ES-I3 (cell line): ENCODE data around the gene FGA.

Experiments
- H3K36me3 ChIP-seq: 2 replicates; pipeline ENCODE4 v1.6.1; 2013; ENCODE audit warnings: mild to moderate bottlenecking, low read length, control low read depth, moderate library complexity; ENCODE audit not compliant: insufficient read depth
- H3K4me1 ChIP-seq: 2 replicates; pipeline ENCODE4 v1.6.1; 2013; ENCODE audit warnings: mild to moderate bottlenecking, control low read depth, low read length; ENCODE audit not compliant: insufficient read depth
- H3K9ac ChIP-seq: 2 replicates; pipeline ENCODE4 v1.6.1; 2013; ENCODE audit warnings: low read depth, mild to moderate bottlenecking, low read length, moderate library complexity
- H3K9me3 ChIP-seq: 2 replicates; pipeline ENCODE4 v1.6.1; 2013; ENCODE audit warnings: mild to moderate bottlenecking, low read length, moderate library complexity; ENCODE audit not compliant: control insufficient read depth, insufficient read depth

The FGA gene

GRCh38 chr4:154590329-154591006 is at the start of gene FGA:
Gene FGA (minus strand): TSS chr4:154590742. CDS start chr4:154590687, 55 bp downstream.
- H3K9ac ChIP-seq = no peak within 1 kb of the TSS
- H3K36me3 ChIP-seq = no peaks in the 10 kb centered on the region
- no peaks in the 10 kb centered on the region for H3K9me3 ChIP-seq
- H3K4me1 ChIP-seq = peaks cover 12% of the 10 kb centered on the region; the same call in 1 of the 2 replicates

- no peaks in the 10 kb centered on the region for H3K9me3 ChIP-seq
- H3K36me3 ChIP-seq = no peaks in the 10 kb centered on the region
- H3K9ac ChIP-seq = no peak overlapping the region
- H3K4me1 ChIP-seq = no peaks in the 10 kb centered on the region; the same call in 1 of the 2 replicates
Measured at GRCh38 chr4:154634058-154634457, 43.5 kb upstream of the FGA start.

- Histone ChIP-seq H3K9me3 (no peaks in the 10 kb centered on the region), H3K9ac (no peak overlapping the region), H3K36me3 (no peaks in the 10 kb centered on the region), H3K4me1 (peaks cover 3% of the 10 kb centered on the region; the same call in 1 of the 2 replicates)
Measured at GRCh38 chr4:154631828-154632227, 41.3 kb upstream of the FGA start.

GRCh38 chr4:154630324-154630723 is 39.8 kb upstream of the FGA start:
- Histone ChIP-seq H3K36me3 (no peaks in the 10 kb centered on the region), H3K4me1 (peaks cover 3% of the 10 kb centered on the region; the same call in 1 of the 2 replicates), H3K9me3 (no peaks in the 10 kb centered on the region), H3K9ac (no peak overlapping the region)

GRCh38 chr4:154626793-154627484 is 36.4 kb upstream of the FGA start:
- Histone ChIP-seq H3K9ac (peak overlapping the region; percentile 69), H3K9me3 (no peaks in the 10 kb centered on the region), H3K4me1 (peaks cover 3% of the 10 kb centered on the region; the same call in 1 of the 2 replicates), H3K36me3 (no peaks in the 10 kb centered on the region)

GRCh38 chr4:154625971-154626370 is 35.4 kb upstream of the FGA start:
- H3K4me1 ChIP-seq = peaks cover 3% of the 10 kb centered on the region; the same call in 1 of the 2 replicates

GRCh38 chr4:154623995-154624394 is 33.5 kb upstream of the FGA start:
- Histone ChIP-seq H3K4me1 (peaks cover 3% of the 10 kb centered on the region; the same call in 1 of the 2 replicates), H3K9me3 (no peaks in the 10 kb centered on the region), H3K9ac (no peak overlapping the region), H3K36me3 (no peaks in the 10 kb centered on the region)

More at GRCh38 chr4:154625971-154626370, 35.4 kb upstream of the FGA start:
- H3K9ac ChIP-seq = no peak overlapping the region
- no peaks in the 10 kb centered on the region for H3K9me3 ChIP-seq
- no peaks in the 10 kb centered on the region for H3K36me3 ChIP-seq

- Histone ChIP-seq H3K4me1 (peaks cover 3% of the 10 kb centered on the region; the same call in 1 of the 2 replicates), H3K9ac (no peak overlapping the region), H3K36me3 (no peaks in the 10 kb centered on the region), H3K9me3 (no peaks in the 10 kb centered on the region)
Measured at GRCh38 chr4:154623436-154623835, 32.9 kb upstream of the FGA start.

- H3K4me1 ChIP-seq = peaks cover 3% of the 10 kb centered on the region; the same call in 1 of the 2 replicates
- H3K36me3 ChIP-seq = no peaks in the 10 kb centered on the region
- no peaks in the 10 kb centered on the region for H3K9me3 ChIP-seq
- H3K9ac ChIP-seq = no peak overlapping the region
Measured at GRCh38 chr4:154622598-154622997, 32.1 kb upstream of the FGA start.

- no peaks in the 10 kb centered on the region for H3K36me3 ChIP-seq
Measured at GRCh38 chr4:154620111-154620510, 29.6 kb upstream of the FGA start.

GRCh38 chr4:154618708-154619315 is 28.3 kb upstream of the FGA start:
- Histone ChIP-seq H3K36me3 (no peaks in the 10 kb centered on the region), H3K9me3 (no peaks in the 10 kb centered on the region), H3K9ac (no peak overlapping the region), H3K4me1 (no peaks in the 10 kb centered on the region)

More at GRCh38 chr4:154620111-154620510, 29.6 kb upstream of the FGA start:
- Histone ChIP-seq H3K4me1 (no peaks in the 10 kb centered on the region), H3K9me3 (no peaks in the 10 kb centered on the region), H3K9ac (no peak overlapping the region)

- no peaks in the 10 kb centered on the region for H3K4me1 ChIP-seq
- H3K9ac ChIP-seq = no peak overlapping the region
- H3K36me3 ChIP-seq = no peaks in the 10 kb centered on the region
- H3K9me3 ChIP-seq = no peaks in the 10 kb centered on the region
Measured at GRCh38 chr4:154617820-154618317, 27.3 kb upstream of the FGA start.

GRCh38 chr4:154616731-154617130 is 26.2 kb upstream of the FGA start:
- Histone ChIP-seq H3K36me3 (no peaks in the 10 kb centered on the region), H3K9me3 (no peaks in the 10 kb centered on the region), H3K4me1 (no peaks in the 10 kb centered on the region), H3K9ac (no peak overlapping the region)

- Histone ChIP-seq H3K9ac (no peak overlapping the region), H3K4me1 (no peaks in the 10 kb centered on the region), H3K36me3 (no peaks in the 10 kb centered on the region), H3K9me3 (no peaks in the 10 kb centered on the region)
Measured at GRCh38 chr4:154616287-154616686, 25.7 kb upstream of the FGA start.
